ENCODE measurements around the gene ABCC5. TPM values are rescaled to one million over a fixed set of nuclear protein-coding genes. Genes with fewer than 3 reads are reported as not detected.

Gene ABCC5
- 13.6 to 17.5 TPM (median 14.5 TPM) in 5 replicates for total RNA-seq (2022; extraction: Qiagen RNA extraction)

GRCh38 chr3:184017672-184018423, at the start of gene ABCC5:
ABCC5 (minus strand) TSS chr3:184017884; CDS start chr3:184014392, 3,492 bp downstream.

GRCh38 chr3:184052767-184053166, 35.1 kb upstream of the ABCC5 start, which contains the start of gene HTR3C:
HTR3C (plus strand) TSS chr3:184053047; CDS start chr3:184053081, 34 bp downstream.

DNA sequence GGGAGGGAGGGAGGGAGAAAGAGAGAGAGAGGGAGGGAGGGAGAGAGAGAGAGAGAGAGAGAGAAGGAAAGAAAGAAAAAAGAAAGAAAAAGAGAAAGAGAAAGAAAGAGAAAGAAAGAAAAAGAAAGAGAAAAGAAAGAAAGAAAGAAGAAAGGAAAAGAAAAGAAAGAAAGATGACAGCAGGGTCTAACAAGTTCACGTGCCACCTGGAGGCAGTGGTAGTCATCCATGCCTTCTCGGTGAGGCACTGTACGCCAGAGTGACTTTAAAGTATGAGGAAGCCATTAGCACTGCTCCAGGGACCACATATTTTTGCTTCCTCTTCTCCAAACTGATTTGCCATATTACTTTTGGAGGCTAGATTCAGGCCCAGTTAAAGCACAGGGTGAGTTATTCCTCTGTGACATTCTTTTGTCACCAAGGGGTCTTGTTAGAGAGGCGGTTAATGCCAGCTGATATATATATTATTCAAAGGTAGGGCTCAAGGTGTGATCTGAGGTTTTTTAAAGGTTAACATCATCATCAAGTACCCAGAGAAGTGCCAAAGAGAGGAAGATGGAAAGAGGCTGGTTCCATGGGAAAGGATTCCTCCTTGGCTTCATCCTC, 13.6 kb upstream of the ABCC5 start, which contains the start of gene HTR3D:
Gene HTR3D (plus strand): TSS at position 556 of the 606 bp plus-strand sequence. CDS start 0 bp downstream, at position 556.

DNA sequence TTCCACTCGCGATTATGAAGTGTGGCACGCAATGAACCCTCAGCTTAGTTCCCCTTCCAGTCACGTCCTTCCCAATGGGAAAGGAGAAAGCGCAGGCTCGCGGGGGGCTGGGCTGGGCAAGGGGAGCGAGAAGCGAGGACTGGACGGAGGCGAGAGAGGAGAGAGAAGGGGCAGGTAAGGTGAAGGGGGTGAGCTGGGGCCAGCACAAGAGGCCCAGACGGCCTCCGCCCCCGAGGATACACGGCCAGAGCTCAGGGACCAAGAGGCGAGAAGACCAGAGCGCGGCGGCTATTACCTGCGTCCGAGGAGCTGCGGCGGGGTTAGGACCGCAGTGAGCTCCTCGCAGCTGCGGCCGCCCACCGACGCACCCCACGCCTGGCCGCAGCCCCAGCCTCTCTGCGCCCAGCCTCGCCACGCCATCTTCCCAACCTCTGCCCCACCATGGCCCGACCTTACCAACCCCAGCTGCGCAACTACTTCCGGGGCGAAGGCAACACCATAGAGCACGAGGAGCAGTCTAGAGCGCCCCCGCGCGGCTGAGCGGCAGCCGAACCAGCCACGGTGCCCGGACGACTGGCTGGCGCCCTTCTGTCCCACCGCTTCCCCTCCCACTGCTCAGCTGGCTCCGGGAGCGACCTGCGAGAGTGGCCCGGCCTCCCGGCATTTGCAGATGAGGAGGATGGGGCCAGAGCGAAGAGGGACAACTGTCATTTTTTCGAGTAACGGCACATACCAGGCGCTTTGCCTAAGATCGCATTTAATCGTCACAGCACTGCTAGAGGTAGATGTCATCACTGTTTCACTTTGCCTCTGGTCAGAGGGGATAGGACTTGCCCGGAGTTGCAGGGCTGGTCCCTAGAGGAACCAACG, 133.0 kb downstream of the ABCC5 start, which contains the start of gene PARL:
Gene PARL (minus strand): TSS at position 454 of the 870 bp plus-strand sequence. CDS start 34 bp downstream, at position 420.

Other genes starting within 250 kb of the ABCC5 start
- gene MAP6D1, start 192.3 kb downstream of the ABCC5 start, total RNA-seq (2022; extraction: Qiagen RNA extraction) = 4.7 to 8.3 TPM (median 7.4 TPM) in 5 replicates
- gene PARL, start 133.0 kb downstream of the ABCC5 start, total RNA-seq (2022; extraction: Qiagen RNA extraction) = 60.4 to 67.0 TPM (median 65.4 TPM) in 5 replicates
- gene HTR3D, start 13.9 kb upstream of the ABCC5 start, total RNA-seq (2022; extraction: Qiagen RNA extraction) = not detected in 5 replicates
- not detected in 5 replicates for gene HTR3C, start 35.2 kb upstream of the ABCC5 start, total RNA-seq (2022; extraction: Qiagen RNA extraction)
- gene HTR3E, start 79.2 kb upstream of the ABCC5 start, total RNA-seq (2022; extraction: Qiagen RNA extraction) = not detected in 5 replicates
- gene EIF2B5, start 117.5 kb upstream of the ABCC5 start, total RNA-seq (2022; extraction: Qiagen RNA extraction) = 26.0 to 28.5 TPM (median 26.6 TPM) in 5 replicates
- 18.1 to 27.6 TPM (median 23.0 TPM) in 5 replicates for gene DVL3, start 137.5 kb upstream of the ABCC5 start, total RNA-seq (2022; extraction: Qiagen RNA extraction)
- 297 to 312 TPM (median 301 TPM) in 5 replicates for gene AP2M1, start 157.0 kb upstream of the ABCC5 start, total RNA-seq (2022; extraction: Qiagen RNA extraction)
- gene ABCF3, start 168.3 kb upstream of the ABCC5 start, total RNA-seq (2022; extraction: Qiagen RNA extraction) = 33.1 to 36.6 TPM (median 33.7 TPM) in 5 replicates
- gene VWA5B2, start 211.7 kb upstream of the ABCC5 start, total RNA-seq (2022; extraction: Qiagen RNA extraction) = 0.29 to 0.55 TPM (median 0.36 TPM) in 5 replicates
- gene ALG3, start 231.1 kb upstream of the ABCC5 start, total RNA-seq (2022; extraction: Qiagen RNA extraction) = 56.4 to 80.3 TPM (median 74.4 TPM) in 5 replicates
- 8.3 to 12.9 TPM (median 11.7 TPM) in 5 replicates for gene EEF1AKMT4, start 231.8 kb upstream of the ABCC5 start, total RNA-seq (2022; extraction: Qiagen RNA extraction)
- 0.69 to 1.8 TPM (median 1.4 TPM) in 5 replicates for gene CAMK2N2, start 243.7 kb upstream of the ABCC5 start, total RNA-seq (2022; extraction: Qiagen RNA extraction)

Measured in A549 treated with AZD2906 at 1 μM for 4 hours (cell line).